ENCODE results near the gene ZNF512B.

Gene ZNF512B

DNA sequence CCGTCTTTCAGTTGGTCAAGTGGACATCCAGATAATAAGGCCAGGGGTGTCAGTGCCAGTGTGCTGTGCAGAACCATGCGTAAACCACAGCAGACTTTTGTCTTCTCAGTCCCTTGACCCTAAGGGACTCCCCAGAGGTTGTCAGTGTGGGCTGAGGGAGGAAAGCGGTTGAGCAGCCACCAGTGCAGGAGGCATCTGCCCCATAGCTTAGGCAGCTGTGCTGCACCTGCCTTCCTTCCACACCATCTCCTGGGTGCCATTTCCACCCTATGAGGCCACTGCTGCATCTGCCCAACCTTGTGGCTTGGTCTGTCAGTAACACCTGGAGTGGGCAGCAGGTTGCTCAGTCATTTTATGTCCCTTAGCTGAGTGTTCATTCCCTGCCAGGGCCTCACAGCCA is 37.2 kb upstream of the ZNF512B start:
- in situ Hi-C loops (cut with HindIII; ENCODE audit: low sequenced_read_pairs) = no loop called here
- TF ChIP-seq, protein P1, sequence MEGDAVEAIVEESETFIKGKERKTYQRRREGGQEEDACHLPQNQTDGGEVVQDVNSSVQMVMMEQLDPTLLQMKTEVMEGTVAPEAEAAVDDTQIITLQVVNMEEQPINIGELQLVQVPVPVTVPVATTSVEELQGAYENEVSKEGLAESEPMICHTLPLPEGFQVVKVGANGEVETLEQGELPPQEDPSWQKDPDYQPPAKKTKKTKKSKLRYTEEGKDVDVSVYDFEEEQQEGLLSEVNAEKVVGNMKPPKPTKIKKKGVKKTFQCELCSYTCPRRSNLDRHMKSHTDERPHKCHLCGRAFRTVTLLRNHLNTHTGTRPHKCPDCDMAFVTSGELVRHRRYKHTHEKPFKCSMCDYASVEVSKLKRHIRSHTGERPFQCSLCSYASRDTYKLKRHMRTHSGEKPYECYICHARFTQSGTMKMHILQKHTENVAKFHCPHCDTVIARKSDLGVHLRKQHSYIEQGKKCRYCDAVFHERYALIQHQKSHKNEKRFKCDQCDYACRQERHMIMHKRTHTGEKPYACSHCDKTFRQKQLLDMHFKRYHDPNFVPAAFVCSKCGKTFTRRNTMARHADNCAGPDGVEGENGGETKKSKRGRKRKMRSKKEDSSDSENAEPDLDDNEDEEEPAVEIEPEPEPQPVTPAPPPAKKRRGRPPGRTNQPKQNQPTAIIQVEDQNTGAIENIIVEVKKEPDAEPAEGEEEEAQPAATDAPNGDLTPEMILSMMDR (IDR thresholded peaks at IDR 0.05; ENCODE audit: low read depth, low read length) = no peak
- H3K4me3 ChIP-seq (ENCODE audit: low read depth, low read length) = no peak overlapping the region
- no peak for DNase-seq (ENCODE audit: low read depth, low spot score)

DNA sequence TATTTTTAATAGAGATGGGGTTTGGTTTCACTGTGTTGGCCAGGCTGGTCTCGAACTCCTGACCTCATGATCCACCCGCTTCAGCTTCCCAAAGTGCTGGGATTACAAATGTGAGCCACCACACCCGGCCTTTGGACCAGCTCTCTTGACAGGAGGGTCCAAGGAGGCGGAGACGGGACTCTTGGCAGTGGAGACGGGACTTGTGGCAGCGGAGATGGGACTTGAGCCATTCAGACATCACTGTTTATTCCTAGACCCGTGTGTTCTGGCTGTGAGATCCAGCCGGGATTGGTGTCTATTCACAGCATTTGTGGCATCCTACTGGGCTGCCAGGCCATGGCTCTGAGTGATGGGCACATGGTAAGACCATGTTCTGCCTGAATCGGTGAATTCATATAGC is 36.8 kb upstream of the ZNF512B start:
- TF ChIP-seq, protein P1 (IDR thresholded peaks at IDR 0.05; ENCODE audit: low read depth, low read length) = no peak
- DNase-seq (ENCODE audit: low read depth, low spot score) = no peak
- no peak overlapping the region for H3K4me3 ChIP-seq (ENCODE audit: low read depth, low read length)
- in situ Hi-C loops (cut with HindIII; ENCODE audit: low sequenced_read_pairs) = no loop called here

DNA sequence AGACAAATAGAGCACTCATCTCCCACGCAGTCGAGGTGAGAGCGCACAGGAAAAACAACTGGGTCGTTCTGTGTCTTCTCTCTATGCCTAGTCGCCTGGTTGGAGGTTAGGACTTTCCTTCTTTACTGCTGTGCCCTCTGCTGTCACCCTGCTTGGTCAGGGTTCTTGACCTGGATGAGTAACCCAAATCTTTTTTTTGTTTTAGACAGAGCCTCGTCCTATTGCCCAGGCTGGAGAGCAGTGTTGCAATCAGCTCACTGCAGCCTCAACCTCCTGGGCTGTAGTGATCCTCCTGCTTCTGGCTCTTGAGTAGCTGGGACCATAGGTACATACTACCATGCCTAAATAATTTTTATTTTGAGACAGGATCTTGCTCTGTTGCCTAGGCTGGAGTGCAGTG is 35.7 kb upstream of the ZNF512B start:
- DNase-seq (ENCODE audit: low read depth, low spot score) = no peak
- TF ChIP-seq, protein P1 (IDR thresholded peaks at IDR 0.05; ENCODE audit: low read depth, low read length) = no peak
- in situ Hi-C loops (cut with HindIII; ENCODE audit: low sequenced_read_pairs) = no loop called here
- H3K4me3 ChIP-seq (ENCODE audit: low read depth, low read length) = no peak overlapping the region

GRCh38 chr20:64003960-64004725 is 34.4 kb upstream of the ZNF512B start:
- TF ChIP-seq, protein P1 (IDR thresholded peaks at IDR 0.05; ENCODE audit: low read depth, low read length) = no peak
- DNase-seq (ENCODE audit: low read depth, low spot score) = no peak
- no peak overlapping the region for H3K4me3 ChIP-seq (ENCODE audit: low read depth, low read length)
- in situ Hi-C loops (cut with HindIII; ENCODE audit: low sequenced_read_pairs) = no loop called here

GRCh38 chr20:64001607-64002011 is 31.9 kb upstream of the ZNF512B start:
- in situ Hi-C loops (cut with HindIII; ENCODE audit: low sequenced_read_pairs) = no loop called here
- H3K4me3 ChIP-seq (ENCODE audit: low read depth, low read length) = no peak overlapping the region
- TF ChIP-seq, protein P1 (IDR thresholded peaks at IDR 0.05; ENCODE audit: low read depth, low read length) = no peak
- DNase-seq (ENCODE audit: low read depth, low spot score) = peak; percentile 22

DNA sequence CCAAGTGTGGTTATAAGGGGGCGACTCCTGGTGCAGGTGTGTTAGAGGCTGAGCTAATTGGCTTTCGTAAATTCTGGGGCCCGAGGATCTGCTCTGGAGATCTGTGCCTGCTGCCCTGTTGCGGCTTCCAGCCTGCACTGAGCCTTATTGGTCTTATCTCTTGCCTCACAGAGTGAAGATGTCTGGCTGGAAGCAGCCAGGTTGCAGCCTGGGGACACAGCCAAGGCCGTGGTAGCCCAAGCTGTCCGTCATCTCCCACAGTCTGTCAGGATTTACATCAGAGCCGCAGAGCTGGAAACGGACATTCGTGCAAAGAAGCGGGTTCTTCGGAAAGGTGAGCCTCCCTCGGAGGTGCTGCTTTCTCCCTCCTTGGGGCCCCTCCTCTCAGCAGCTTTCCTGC is 31.2 kb upstream of the ZNF512B start:
- in situ Hi-C loops (cut with HindIII; ENCODE audit: low sequenced_read_pairs) = no loop called here
- TF ChIP-seq, protein P1 (IDR thresholded peaks at IDR 0.05; ENCODE audit: low read depth, low read length) = no peak
- no peak for DNase-seq (ENCODE audit: low read depth, low spot score)
- no peak overlapping the region for H3K4me3 ChIP-seq (ENCODE audit: low read depth, low read length)
